ENCODE data around the gene CHPF. TPM values are rescaled to one million over a fixed set of nuclear protein-coding genes. Genes with fewer than 3 reads are reported as not detected.

CHPF gene
- total RNA-seq, 4 donors from 2014 or later: 36.0 to 66.0 (median 54.8) TPM

DNA sequence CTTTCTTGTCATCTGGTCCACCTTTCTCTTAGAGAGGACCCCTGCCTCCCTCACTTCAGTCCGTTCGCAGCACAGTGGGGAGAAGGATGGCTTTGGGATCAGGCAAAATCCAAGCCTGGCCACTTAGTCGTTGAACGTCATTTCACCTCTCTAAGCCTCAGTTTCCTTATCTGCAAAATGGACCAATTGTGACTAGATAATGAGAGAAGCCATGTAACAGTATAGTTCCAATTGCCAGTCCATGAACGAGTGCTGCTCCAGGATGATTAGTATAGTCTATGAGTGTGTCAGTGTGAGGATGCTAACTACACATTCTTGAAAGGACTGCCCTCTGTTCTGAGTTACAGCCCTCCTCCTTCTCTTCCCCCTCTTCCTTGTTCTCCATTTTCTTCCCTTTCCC lies 29.6 kb upstream of the CHPF start:
- Histone ChIP-seq H3K4me1 (peaks cover 0 to 22% (median 0%) of the 10 kb centered on the region in 3 donors), H3K27me3 (peaks cover 37% of the 10 kb centered on the region), H3K4me3 (no peak overlapping the region), H3K36me3 (peaks cover 0 to under 1% of the 10 kb centered on the region in 2 donors), H3K27ac (no peak overlapping the region), H3K9me3 (no peaks in the 10 kb centered on the region)
- no peak for ATAC-seq
- 79 to 94% methylated on average over 3 to 5 of the region's 5 CpGs for WGBS, 2 donors (ENCODE audit: low coverage in 1 of 2)
- TF ChIP-seq POLR2A (IDR thresholded peaks at IDR 0.05) (no peak), EP300 (IDR thresholded peaks at IDR 0.05) (no peak), POLR2AphosphoS5 (IDR thresholded peaks at IDR 0.05) (no peak)
- TF ChIP-seq, protein P1, sequence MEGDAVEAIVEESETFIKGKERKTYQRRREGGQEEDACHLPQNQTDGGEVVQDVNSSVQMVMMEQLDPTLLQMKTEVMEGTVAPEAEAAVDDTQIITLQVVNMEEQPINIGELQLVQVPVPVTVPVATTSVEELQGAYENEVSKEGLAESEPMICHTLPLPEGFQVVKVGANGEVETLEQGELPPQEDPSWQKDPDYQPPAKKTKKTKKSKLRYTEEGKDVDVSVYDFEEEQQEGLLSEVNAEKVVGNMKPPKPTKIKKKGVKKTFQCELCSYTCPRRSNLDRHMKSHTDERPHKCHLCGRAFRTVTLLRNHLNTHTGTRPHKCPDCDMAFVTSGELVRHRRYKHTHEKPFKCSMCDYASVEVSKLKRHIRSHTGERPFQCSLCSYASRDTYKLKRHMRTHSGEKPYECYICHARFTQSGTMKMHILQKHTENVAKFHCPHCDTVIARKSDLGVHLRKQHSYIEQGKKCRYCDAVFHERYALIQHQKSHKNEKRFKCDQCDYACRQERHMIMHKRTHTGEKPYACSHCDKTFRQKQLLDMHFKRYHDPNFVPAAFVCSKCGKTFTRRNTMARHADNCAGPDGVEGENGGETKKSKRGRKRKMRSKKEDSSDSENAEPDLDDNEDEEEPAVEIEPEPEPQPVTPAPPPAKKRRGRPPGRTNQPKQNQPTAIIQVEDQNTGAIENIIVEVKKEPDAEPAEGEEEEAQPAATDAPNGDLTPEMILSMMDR (IDR thresholded peaks at IDR 0.05): no peak

DNA sequence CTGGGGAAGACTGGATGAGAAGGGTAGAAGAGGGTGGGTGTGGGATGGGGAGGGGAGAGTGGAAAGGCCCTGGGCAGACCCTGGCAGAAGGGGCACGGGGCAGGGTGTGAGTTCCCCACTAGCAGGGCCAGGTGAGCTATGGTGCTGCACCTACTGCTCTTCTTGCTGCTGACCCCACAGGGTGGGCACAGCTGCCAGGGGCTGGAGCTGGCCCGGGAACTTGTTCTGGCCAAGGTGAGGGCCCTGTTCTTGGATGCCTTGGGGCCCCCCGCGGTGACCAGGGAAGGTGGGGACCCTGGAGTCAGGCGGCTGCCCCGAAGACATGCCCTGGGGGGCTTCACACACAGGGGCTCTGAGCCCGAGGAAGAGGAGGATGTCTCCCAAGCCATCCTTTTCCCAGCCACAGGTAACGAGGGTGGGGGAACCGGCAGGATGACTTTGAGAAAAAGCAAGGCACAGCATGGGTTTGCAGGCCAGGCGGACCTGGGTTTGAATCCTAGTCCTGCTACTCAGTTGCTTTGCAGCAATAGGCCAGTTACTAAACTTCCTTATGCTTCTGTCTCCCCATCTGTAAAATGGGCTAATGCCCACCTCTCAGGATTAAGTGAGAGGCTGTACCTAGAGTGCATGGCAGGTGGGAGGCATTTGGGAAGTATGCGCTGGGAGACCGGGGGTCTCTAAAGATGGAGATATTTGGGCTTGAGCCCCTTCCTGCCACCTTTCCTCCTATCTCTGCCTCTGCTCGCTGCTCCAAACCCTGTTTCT lies 28.8 kb upstream of the CHPF start, which contains the start of gene INHA:
TSS of gene INHA (plus strand) at position 74 of the 765 bp plus-strand sequence. CDS start at position 139, 65 bp downstream.
- ATAC-seq: no peak

DNA sequence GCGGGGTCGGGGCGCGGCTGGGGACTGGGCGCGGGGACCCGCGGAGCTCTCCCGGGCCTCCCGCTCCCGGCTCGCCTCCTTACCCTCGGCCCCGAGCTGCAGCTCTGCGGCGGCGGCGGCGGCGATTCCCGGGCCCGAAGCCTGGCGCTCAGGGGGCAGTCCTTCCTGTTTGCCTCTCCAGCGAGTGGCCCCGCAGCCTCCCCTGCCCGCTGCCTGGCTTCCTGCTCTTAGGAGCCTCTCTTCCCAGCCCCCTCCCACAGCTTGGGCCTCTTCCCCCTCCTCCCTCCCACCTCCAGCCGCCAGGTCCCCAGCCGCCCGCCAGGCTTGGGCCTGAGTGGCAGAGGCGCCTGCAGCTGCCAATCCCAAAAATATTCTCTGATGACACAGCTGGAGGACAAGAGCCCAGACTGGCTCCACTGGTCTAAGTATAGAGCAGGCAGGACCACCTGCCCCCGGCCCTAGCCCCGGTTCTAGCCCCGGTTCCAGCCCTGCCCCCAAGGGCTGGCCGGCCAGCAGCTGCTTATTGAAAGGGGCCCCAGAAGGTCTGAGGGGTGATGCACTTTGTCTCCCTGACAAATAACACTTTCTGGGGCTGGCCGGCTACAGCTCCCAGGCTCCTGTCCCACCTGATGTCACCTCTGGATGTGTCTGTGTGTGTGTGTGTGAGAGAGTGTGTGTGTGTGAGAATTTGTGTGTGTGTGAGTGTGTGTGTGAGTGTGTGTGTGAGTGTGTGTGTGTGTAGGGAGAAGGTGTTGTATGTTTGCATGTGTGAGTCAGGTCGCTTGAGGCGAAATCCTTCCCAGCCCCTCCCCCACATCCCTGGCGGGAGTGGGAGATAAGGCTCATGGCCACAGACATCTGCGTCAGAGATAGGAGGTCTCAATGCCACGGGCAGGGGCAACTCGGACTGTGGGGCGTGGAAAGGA lies 28.0 kb upstream of the CHPF start, which contains the start of gene OBSL1:
TSS of gene OBSL1 (minus strand) at position 229 of the 926 bp plus-strand sequence. CDS start 307 bp downstream, outside the sequence.
- WGBS, 2 donors (ENCODE audit: low coverage in 1 of 2): 38 to 80% methylated on average over 1 to 8 of the region's 42 CpGs
- Histone ChIP-seq H3K4me1 (peaks cover 0 to 22% (median 0%) of the 10 kb centered on the region in 3 donors), H3K36me3 (peaks cover 0 to 17% of the 10 kb centered on the region in 2 donors), H3K27ac (peak within 1 kb of the TSS; percentile 10 to 91 (median 88)), H3K9me3 (no peaks in the 10 kb centered on the region), H3K4me3 (peak within 1 kb of the TSS; percentile 39 to 86), H3K27me3 (peaks cover 21% of the 10 kb centered on the region)
- peak; percentile 60 for ATAC-seq
- TF ChIP-seq, protein P1 (IDR thresholded peaks at IDR 0.05): peak in 1 of 4 experiments; percentile 19
- no peak for TF ChIP-seq POLR2AphosphoS5 (IDR thresholded peaks at IDR 0.05)
- TF ChIP-seq EP300 (IDR thresholded peaks at IDR 0.05): no peak
- peak in 1 of 2 donors; percentile 12 for TF ChIP-seq POLR2A (IDR thresholded peaks at IDR 0.05)

More for the DNA sequence above, 28.8 kb upstream of the CHPF start, which contains the start of gene INHA:
- H3K27me3 ChIP-seq: peaks cover 30% of the 10 kb centered on the region
- H3K4me1 ChIP-seq: peaks cover 0 to 22% (median 0%) of the 10 kb centered on the region in 3 donors
- TF ChIP-seq, protein P1 (IDR thresholded peaks at IDR 0.05): no peak
- no peak for TF ChIP-seq POLR2AphosphoS5 (IDR thresholded peaks at IDR 0.05)
- TF ChIP-seq POLR2A (IDR thresholded peaks at IDR 0.05): no peak
- TF ChIP-seq EP300 (IDR thresholded peaks at IDR 0.05): no peak
- peak within 1 kb of the TSS; percentile 39 to 86 for H3K4me3 ChIP-seq
- H3K27ac ChIP-seq: peak within 1 kb of the TSS; percentile 10 to 91 (median 88)
- H3K36me3 ChIP-seq: peaks cover 0 to 8% of the 10 kb centered on the region in 2 donors
- 77 to 78% methylated on average over 2 to 7 of the region's 13 CpGs for WGBS, 2 donors (ENCODE audit: low coverage in 1 of 2)
- no peaks in the 10 kb centered on the region for H3K9me3 ChIP-seq

DNA sequence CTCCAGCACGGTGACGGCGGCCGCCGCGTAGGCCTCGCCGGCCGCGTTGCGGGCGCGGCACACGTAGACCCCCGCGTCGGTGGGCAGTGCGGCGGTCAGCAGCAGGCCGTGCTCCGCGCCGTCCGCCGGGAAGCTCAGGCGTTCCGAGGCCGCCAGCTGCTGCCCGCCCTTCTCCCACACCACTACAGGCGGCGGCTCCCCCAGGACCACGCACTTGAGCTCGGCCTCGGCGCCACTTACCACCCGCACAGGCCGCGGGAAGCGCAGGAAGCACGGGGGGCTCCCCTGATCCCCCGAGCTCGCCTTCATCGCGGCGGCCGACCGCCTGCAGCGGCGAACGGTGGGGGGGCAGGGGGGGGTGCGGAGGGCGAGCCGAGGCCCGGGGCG lies 27.3 kb upstream of the CHPF start:
- Histone ChIP-seq H3K36me3 (peaks cover 0 to 23% of the 10 kb centered on the region in 2 donors), H3K4me1 (peaks cover 0 to 22% (median 0%) of the 10 kb centered on the region in 3 donors), H3K4me3 (peak overlapping the region; percentile 39 to 86), H3K27me3 (peaks cover 15% of the 10 kb centered on the region), H3K27ac (peak overlapping the region; percentile 10 to 91 (median 88)), H3K9me3 (no peaks in the 10 kb centered on the region)
- ATAC-seq: peak; percentile 60
- TF ChIP-seq POLR2AphosphoS5 (IDR thresholded peaks at IDR 0.05) (no peak), POLR2A (IDR thresholded peaks at IDR 0.05) (no peak), EP300 (IDR thresholded peaks at IDR 0.05) (no peak)
- TF ChIP-seq, protein P1 (IDR thresholded peaks at IDR 0.05): no peak
- WGBS, 2 donors (ENCODE audit: low coverage in 1 of 2): no CpG with 5 or more reads among the region's 55 CpGs

Data from gastroesophageal sphincter (tissue), 4 donors.